BJ (cell line): ENCODE results near the gene TREX2. TPM values are rescaled to one million over a fixed set of nuclear protein-coding genes. Genes with fewer than 3 reads are reported as not detected.

Experiments
- CTCF ChIA-PET: fragments of 350-600 bp; formaldehyde crosslinking; extraction: SDS; loops from one replicate; lab custom pipeline; 2021; ENCODE audit warnings: antibody characterized with exemption, inconsistent platforms; lab: Yijun Ruan, JAX
- POLR2A ChIA-PET: fragments of 300-600 bp; sonication (Branson Sonifier 250); formaldehyde crosslinking; extraction: SDS; loops from one replicate; lab custom pipeline; 2021; ENCODE audit warnings: antibody characterized with exemption; lab: Charles Lee
- DNase-seq: peaks from one replicate; pipeline ENCODE4 v3.0.0-alpha.2; 2011; ENCODE audit warnings: low read depth
- H3K27me3 ChIP-seq: 2 replicates; pipeline ENCODE4 v1.6.0; 2011; ENCODE audit warnings: low read length; ENCODE audit not compliant: control insufficient read depth, insufficient read depth
- H3K36me3 ChIP-seq: 2 replicates; pipeline ENCODE4 v1.5.1; 2011; ENCODE audit warnings: low read length; ENCODE audit not compliant: control insufficient read depth, insufficient read depth
- H3K4me3 ChIP-seq: 2 replicates; pipeline ENCODE4 v1.5.1; 2011; ENCODE audit warnings: low read depth, mild to moderate bottlenecking, control low read depth, low read length
- polyA plus RNA-seq: library from polyadenylated mRNA; depleted of rRNA; stranded (reverse); fragments of >200 nt; gene quantifications from 2 replicates; pipeline ENCODE4 v1.2.3, GENCODE V29; 2011
- TF ChIP-seq, protein P1 (sequence below): IDR thresholded peaks from 2 replicates; pipeline ENCODE4 v1.5.1; 2011; ENCODE audit warnings: low read depth, mild to moderate bottlenecking, control low read depth, inconsistent platforms, low read length, moderate library complexity; ENCODE audit not compliant: insufficient read depth

The TREX2 gene
- polyA plus RNA-seq, 1 experiment: 1.1 TPM

DNA sequence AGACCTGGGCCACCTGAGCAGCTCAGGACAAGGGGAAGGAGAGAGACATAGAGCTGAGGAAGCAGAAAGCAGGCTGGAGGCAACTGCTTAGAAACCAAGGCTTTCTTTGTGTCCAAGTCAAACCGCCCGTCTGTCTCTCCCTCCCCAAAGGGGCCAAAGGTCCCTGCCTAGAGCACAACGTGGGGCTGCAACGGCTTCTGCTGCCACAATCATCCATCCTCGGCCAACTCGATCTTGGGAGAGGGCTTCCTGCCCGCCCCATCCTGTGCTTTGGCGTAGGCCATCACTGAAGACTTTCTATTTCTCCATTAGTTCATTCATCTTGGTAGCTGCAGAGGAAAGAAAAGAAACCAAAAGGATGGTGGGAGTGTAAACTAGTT is 1.7 kb upstream of the TREX2 start:
- Histone ChIP-seq H3K36me3 (peaks cover 1% of the 10 kb centered on the region; the same call in 1 of the 2 replicates), H3K4me3 (no peak overlapping the region), H3K27me3 (no peaks in the 10 kb centered on the region)
- ChIA-PET POLR2A (no interaction called here), CTCF (no interaction called here)
- TF ChIP-seq, protein P1, sequence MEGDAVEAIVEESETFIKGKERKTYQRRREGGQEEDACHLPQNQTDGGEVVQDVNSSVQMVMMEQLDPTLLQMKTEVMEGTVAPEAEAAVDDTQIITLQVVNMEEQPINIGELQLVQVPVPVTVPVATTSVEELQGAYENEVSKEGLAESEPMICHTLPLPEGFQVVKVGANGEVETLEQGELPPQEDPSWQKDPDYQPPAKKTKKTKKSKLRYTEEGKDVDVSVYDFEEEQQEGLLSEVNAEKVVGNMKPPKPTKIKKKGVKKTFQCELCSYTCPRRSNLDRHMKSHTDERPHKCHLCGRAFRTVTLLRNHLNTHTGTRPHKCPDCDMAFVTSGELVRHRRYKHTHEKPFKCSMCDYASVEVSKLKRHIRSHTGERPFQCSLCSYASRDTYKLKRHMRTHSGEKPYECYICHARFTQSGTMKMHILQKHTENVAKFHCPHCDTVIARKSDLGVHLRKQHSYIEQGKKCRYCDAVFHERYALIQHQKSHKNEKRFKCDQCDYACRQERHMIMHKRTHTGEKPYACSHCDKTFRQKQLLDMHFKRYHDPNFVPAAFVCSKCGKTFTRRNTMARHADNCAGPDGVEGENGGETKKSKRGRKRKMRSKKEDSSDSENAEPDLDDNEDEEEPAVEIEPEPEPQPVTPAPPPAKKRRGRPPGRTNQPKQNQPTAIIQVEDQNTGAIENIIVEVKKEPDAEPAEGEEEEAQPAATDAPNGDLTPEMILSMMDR: no peak
- no peak for DNase-seq

- ChIA-PET CTCF (no interaction called here), POLR2A (no interaction called here)
- H3K36me3 ChIP-seq: peaks cover 1% of the 10 kb centered on the region; the same call in 1 of the 2 replicates
- H3K4me3 ChIP-seq: no peak overlapping the region
- no peaks in the 10 kb centered on the region for H3K27me3 ChIP-seq
- DNase-seq: no peak
- TF ChIP-seq, protein P1: no peak
Measured at GRCh38 chrX:153446950-153447580, 1.2 kb upstream of the TREX2 start.

- ChIA-PET POLR2A (no interaction called here), CTCF (no interaction called here)
- Histone ChIP-seq H3K36me3 (peaks cover 1% of the 10 kb centered on the region; the same call in 1 of the 2 replicates), H3K27me3 (no peaks in the 10 kb centered on the region), H3K4me3 (no peak overlapping the region)
- TF ChIP-seq, protein P1: no peak
- no peak for DNase-seq
Measured at GRCh38 chrX:153446636-153446936, 730 bp upstream of the TREX2 start.

GRCh38 chrX:153445106-153445855 is 575 bp downstream of the TREX2 start:
- H3K4me3 ChIP-seq: no peak overlapping the region
- TF ChIP-seq, protein P1: no peak
- ChIA-PET POLR2A (no interaction called here), CTCF (no interaction called here)
- H3K27me3 ChIP-seq: no peaks in the 10 kb centered on the region
- H3K36me3 ChIP-seq: peaks cover 1% of the 10 kb centered on the region; the same call in 1 of the 2 replicates
- DNase-seq: no peak

- TF ChIP-seq, protein P1: no peak
- no peak overlapping the region for H3K4me3 ChIP-seq
- POLR2A ChIA-PET: no interaction called here
- CTCF ChIA-PET: no interaction called here
- H3K36me3 ChIP-seq: no peaks in the 10 kb centered on the region; the same call in 1 of the 2 replicates
- H3K27me3 ChIP-seq: no peaks in the 10 kb centered on the region
- DNase-seq: no peak
Measured at GRCh38 chrX:153444333-153445011, 1.4 kb downstream of the TREX2 start.
